H1 (cell line): ENCODE results near the gene TMEM223. TPM values are rescaled to one million over a fixed set of nuclear protein-coding genes. Genes with fewer than 3 reads are reported as not detected.
A peak's percentile ranks its signal among the peaks of the same experiment; 100 is the strongest.

Experiments used
- CTCF ChIA-PET: fragments of 300-600 bp; sonication (Branson Sonifier 250); formaldehyde crosslinking; loops from one replicate; lab custom pipeline; 2021; ENCODE audit not compliant: partially characterized antibody; lab: Charles Lee
- POLR2A ChIA-PET: fragments of 300-600 bp; sonication (Branson Sonifier 250); formaldehyde crosslinking; loops from one replicate; lab custom pipeline; 2021; ENCODE audit warnings: inconsistent platforms; ENCODE audit not compliant: partially characterized antibody; lab: Charles Lee
- DNase-seq, 2 experiments: peaks; one replicate each; pipeline versions ENCODE4 v3.0.0 to v3.0.0-alpha.2; 2010 to 2022; ENCODE audit warnings: low spot score in 2 of 2, low read depth in 1 of 2, mixed read lengths in 1 of 2
- FAIRE-seq: peaks from 2 replicates; lab custom pipeline; 2011; peaks lifted over from hg19 to GRCh38; lab: Jason Lieb, UNC
- H2AFZ ChIP-seq: 2 replicates; pipeline ENCODE4 v1.8.1; 2012; ENCODE audit warnings: low read length, inconsistent platforms
- H2AK5ac ChIP-seq: 2 replicates; pipeline ENCODE4 v1.6.1; 2013; ENCODE audit warnings: low read depth, low read length
- H2BK120ac ChIP-seq: replicated peaks from 2 replicates; pipeline ENCODE3; 2013; ENCODE audit warnings: low read depth, low read length, inconsistent platforms
- H2BK12ac ChIP-seq: 2 replicates; pipeline ENCODE4 v1.6.1; 2013; ENCODE audit warnings: low read depth, low read length
- H2BK15ac ChIP-seq: 2 replicates; pipeline ENCODE4 v1.6.1; 2013; ENCODE audit warnings: low read length
- H2BK20ac ChIP-seq: 2 replicates; pipeline ENCODE4 v1.6.1; 2013; ENCODE audit warnings: low read length
- H2BK5ac ChIP-seq: 2 replicates; pipeline ENCODE4 v1.6.1; 2013; ENCODE audit warnings: low read depth, low read length
- H3K14ac ChIP-seq: 2 replicates; pipeline ENCODE4 v1.6.1; 2013; ENCODE audit warnings: inconsistent platforms; ENCODE audit not compliant: insufficient read length
- H3K18ac ChIP-seq: 2 replicates; pipeline ENCODE4 v1.6.1; 2013; ENCODE audit warnings: low read length; ENCODE audit errors: extremely low read depth
- H3K23ac ChIP-seq: 2 replicates; pipeline ENCODE4 v1.6.1; 2013; ENCODE audit warnings: inconsistent platforms; ENCODE audit not compliant: insufficient read length
- H3K23me2 ChIP-seq: 2 replicates; pipeline ENCODE4 v1.6.1; 2013; ENCODE audit warnings: low read depth, low read length
- H3K27ac ChIP-seq: 2 replicates; pipeline ENCODE4 v1.6.1; 2011; ENCODE audit warnings: low read depth, low read length, inconsistent platforms
- H3K27me3 ChIP-seq, 4 experiments: replicated peaks in 1 of 4; 1 replicate in 1 of 4; 2 replicates in 3 of 4; pipeline versions ENCODE4 v1.6.1 to v1.8.1; 2011 to 2013; ENCODE audit warnings: low read length in 3 of 4, mild to moderate bottlenecking in 3 of 4, inconsistent platforms in 2 of 4, mixed read lengths in 2 of 4, moderate library complexity in 1 of 4; ENCODE audit not compliant: control insufficient read depth in 3 of 4, insufficient read depth in 3 of 4; ENCODE audit errors: extremely low read depth in 1 of 4
- H3K36me3 ChIP-seq, 4 experiments: 2 replicates each; pipeline versions ENCODE4 v1.6.1 to v1.8.1; 2011 to 2013; ENCODE audit warnings: mild to moderate bottlenecking in 4 of 4, low read length in 3 of 4, moderate library complexity in 2 of 4, control low read depth in 1 of 4, inconsistent platforms in 1 of 4; ENCODE audit not compliant: insufficient read depth in 4 of 4, control insufficient read depth in 2 of 4
- H3K4ac ChIP-seq: replicated peaks from 2 replicates; pipeline ENCODE3; 2013; ENCODE audit warnings: low read length, low read depth, mixed read lengths, inconsistent platforms; ENCODE audit not compliant: insufficient read length
- H3K4me1 ChIP-seq, 4 experiments: replicated peaks in 1 of 4; 1 replicate in 1 of 4; 2 replicates in 3 of 4; pipeline versions ENCODE4 v1.6.1 to v1.8.1; 2011 to 2013; ENCODE audit warnings: low read length in 3 of 4, inconsistent platforms in 2 of 4, mixed read lengths in 1 of 4; ENCODE audit not compliant: insufficient read depth in 4 of 4, control insufficient read depth in 3 of 4
- H3K4me2 ChIP-seq, 2 experiments: 2 replicates each; pipeline versions ENCODE4 v1.6.1 to v1.8.1; 2011 to 2013; ENCODE audit warnings: low read depth in 2 of 2, low read length in 2 of 2, control low read depth in 1 of 2, inconsistent platforms in 1 of 2, mild to moderate bottlenecking in 1 of 2; ENCODE audit not compliant: insufficient read depth in 1 of 2
- H3K4me3 ChIP-seq, 4 experiments: fragments of 200-600, 300-600 bp in 1 of 4; sonication (generic), shearing (Covaris generic), sonication (Bioruptor Twin) in 1 of 4; 2 replicates each; pipeline versions ENCODE4 v1.5.1 to v1.8.1; 2011 to 2016; ENCODE audit warnings: low read length in 4 of 4, low read depth in 3 of 4, control low read depth in 2 of 4, inconsistent platforms in 2 of 4, mild to moderate bottlenecking in 2 of 4, mixed read lengths in 1 of 4, moderate library complexity in 1 of 4; ENCODE audit not compliant: insufficient read depth in 2 of 4; ENCODE audit errors: extremely low read depth in 1 of 4
- H3K56ac ChIP-seq: replicated peaks from 2 replicates; pipeline ENCODE3; 2013; ENCODE audit warnings: low read depth, mild to moderate bottlenecking, mixed read lengths, low read length, inconsistent platforms; ENCODE audit not compliant: insufficient read length
- H3K79me1 ChIP-seq: 2 replicates; pipeline ENCODE4 v1.6.1; 2013; ENCODE audit warnings: low read depth, low read length, control low read depth
- H3K79me2 ChIP-seq, 2 experiments: 2 replicates each; pipeline versions ENCODE4 v1.6.1 to v1.8.1; 2012 to 2013; ENCODE audit warnings: low read length in 2 of 2, mild to moderate bottlenecking in 2 of 2, inconsistent platforms in 1 of 2; ENCODE audit not compliant: insufficient read depth in 2 of 2, control insufficient read depth in 1 of 2
- H3K9ac ChIP-seq, 4 experiments: replicated peaks in 1 of 4; 1 replicate in 1 of 4; 2 replicates in 3 of 4; pipeline versions ENCODE4 v1.6.1 to v1.8.1; 2011 to 2013; ENCODE audit warnings: low read depth in 3 of 4, low read length in 3 of 4, control low read depth in 2 of 4, mild to moderate bottlenecking in 2 of 4, moderate library complexity in 2 of 4, inconsistent platforms in 1 of 4; ENCODE audit errors: extremely low read depth in 1 of 4
- H3K9me3 ChIP-seq, 2 experiments: 2 replicates each; pipeline versions ENCODE4 v1.6.1 to v1.8.1; 2012 to 2013; ENCODE audit warnings: mild to moderate bottlenecking in 2 of 2, moderate library complexity in 2 of 2, control low read depth in 1 of 2, inconsistent platforms in 1 of 2, low read depth in 1 of 2, low read length in 1 of 2, mixed read lengths in 1 of 2; ENCODE audit not compliant: insufficient read depth in 2 of 2
- H4K20me1 ChIP-seq, 2 experiments: replicated peaks in 1 of 2; 2 replicates each; pipeline versions ENCODE3 to v1.8.1; 2011 to 2013; ENCODE audit warnings: inconsistent platforms in 2 of 2, low read length in 2 of 2, mild to moderate bottlenecking in 1 of 2; ENCODE audit not compliant: insufficient read depth in 2 of 2, control insufficient read depth in 1 of 2
- H4K5ac ChIP-seq: 2 replicates; pipeline ENCODE4 v1.6.1; 2013; ENCODE audit warnings: low read length, low read depth, mixed read lengths, inconsistent platforms; ENCODE audit not compliant: insufficient read length
- H4K8ac ChIP-seq: 2 replicates; pipeline ENCODE4 v1.8.0; 2013; ENCODE audit warnings: mild to moderate bottlenecking, moderate library complexity, low read length, inconsistent platforms; ENCODE audit not compliant: insufficient read depth; ENCODE audit errors: extremely low read depth
- H4K91ac ChIP-seq: replicated peaks from 2 replicates; pipeline ENCODE3; 2013; ENCODE audit warnings: low read length, mixed read lengths, inconsistent platforms; ENCODE audit not compliant: insufficient read length
- BCL11A ChIP-seq, 2 experiments: IDR thresholded peaks; one replicate each; pipeline ENCODE4 v1.6.1; 2011; ENCODE audit warnings: low read depth in 2 of 2, low read length in 2 of 2, mild to moderate bottlenecking in 2 of 2
- CBX5 ChIP-seq: fragments of 300-800, 300-1000 bp; sonication (generic); IDR thresholded peaks from 2 replicates; pipeline ENCODE4 v1.7.1; 2016; ENCODE audit warnings: antibody characterized with exemption, low read length, low read depth
- GABPA ChIP-seq: IDR thresholded peaks from 2 replicates; pipeline ENCODE4 v1.6.1; 2011; ENCODE audit warnings: mild to moderate bottlenecking, low read length, moderate library complexity, borderline replicate concordance; ENCODE audit not compliant: insufficient read depth
- KDM1A ChIP-seq: fragments of 200-600, 300-600 bp; sonication (generic); IDR thresholded peaks from 2 replicates; pipeline ENCODE4 v1.7.1; 2016; ENCODE audit warnings: mild to moderate bottlenecking, low read length, borderline replicate concordance
- NANOG ChIP-seq: IDR thresholded peaks from 2 replicates; pipeline ENCODE4 v1.6.1; 2011; ENCODE audit warnings: low read length, low read depth, mild to moderate bottlenecking, inconsistent platforms; ENCODE audit not compliant: insufficient read depth, poor library complexity, severe bottlenecking
- SRF ChIP-seq: IDR thresholded peaks from 2 replicates; pipeline ENCODE4 v1.6.1; 2011; ENCODE audit warnings: mild to moderate bottlenecking, low read depth, low read length, moderate library complexity
- TCF12 ChIP-seq: IDR thresholded peaks from 2 replicates; pipeline ENCODE4 v1.6.1; 2011; ENCODE audit warnings: low read depth, mild to moderate bottlenecking, low read length
- WGBS, 2 experiments: shearing (Covaris generic) in 1 of 2; methylation state at CpG; one replicate each; pipeline versions ENCODE4 v1.1.6 to v1.1.7; 2013 to 2015; ENCODE audit warnings: low lambda C conversion rate in 2 of 2, mixed read lengths in 2 of 2, inconsistent platforms in 1 of 2, low coverage in 1 of 2, missing lambda C conversion rate in 1 of 2; ENCODE audit not compliant: insufficient replicate concordance in 2 of 2, insufficient coverage in 1 of 2, insufficient read length in 1 of 2; ENCODE audit errors: extremely low coverage in 1 of 2, missing lambda C conversion rate in 1 of 2; 5-methylcytosine and 5-hydroxymethylcytosine counted together
- polyA plus RNA-seq, 7 experiments: library from polyadenylated mRNA; depleted of rRNA in 3 of 7; stranded (reverse) in 5 of 7; unstranded in 2 of 7; fragments of >200 nt in 5 of 7; fragments of 200-250 nt in 2 of 7; gene quantifications; 1 replicate in 5 of 7; 2 replicates in 1 of 7; 4 replicates in 1 of 7; pipeline versions ENCODE4 v1.2.1 to v1.2.3, GENCODE V29; 2011 to 2013; ENCODE audit warnings: missing spikeins in 2 of 7, mixed read lengths in 2 of 7
- total RNA-seq: library from RNA; stranded (reverse); fragmentation: NEBNext Ultra II Directional; extraction: Animal tissue kit (Norgen Biotek cat#: 25700); gene quantifications from 2 replicates; pipeline ENCODE4 v1.2.1, GENCODE V29; 2021
- TF ChIP-seq, protein P1 (sequence below): IDR thresholded peaks from 2 replicates; pipeline ENCODE4 v1.6.1; 2012; ENCODE audit warnings: inconsistent platforms
- TF ChIP-seq, protein P2 (sequence below): IDR thresholded peaks from 2 replicates; pipeline ENCODE4 v1.6.1; 2011; ENCODE audit warnings: low read depth, mild to moderate bottlenecking, low read length; ENCODE audit not compliant: insufficient read depth

The TMEM223 gene
- total and polyA plus RNA-seq, 2 of the 8 experiments (the other 6 are each of a cell fraction or from before 2014, with no cell fraction given) = 22.9 to 64.1 TPM

DNA sequence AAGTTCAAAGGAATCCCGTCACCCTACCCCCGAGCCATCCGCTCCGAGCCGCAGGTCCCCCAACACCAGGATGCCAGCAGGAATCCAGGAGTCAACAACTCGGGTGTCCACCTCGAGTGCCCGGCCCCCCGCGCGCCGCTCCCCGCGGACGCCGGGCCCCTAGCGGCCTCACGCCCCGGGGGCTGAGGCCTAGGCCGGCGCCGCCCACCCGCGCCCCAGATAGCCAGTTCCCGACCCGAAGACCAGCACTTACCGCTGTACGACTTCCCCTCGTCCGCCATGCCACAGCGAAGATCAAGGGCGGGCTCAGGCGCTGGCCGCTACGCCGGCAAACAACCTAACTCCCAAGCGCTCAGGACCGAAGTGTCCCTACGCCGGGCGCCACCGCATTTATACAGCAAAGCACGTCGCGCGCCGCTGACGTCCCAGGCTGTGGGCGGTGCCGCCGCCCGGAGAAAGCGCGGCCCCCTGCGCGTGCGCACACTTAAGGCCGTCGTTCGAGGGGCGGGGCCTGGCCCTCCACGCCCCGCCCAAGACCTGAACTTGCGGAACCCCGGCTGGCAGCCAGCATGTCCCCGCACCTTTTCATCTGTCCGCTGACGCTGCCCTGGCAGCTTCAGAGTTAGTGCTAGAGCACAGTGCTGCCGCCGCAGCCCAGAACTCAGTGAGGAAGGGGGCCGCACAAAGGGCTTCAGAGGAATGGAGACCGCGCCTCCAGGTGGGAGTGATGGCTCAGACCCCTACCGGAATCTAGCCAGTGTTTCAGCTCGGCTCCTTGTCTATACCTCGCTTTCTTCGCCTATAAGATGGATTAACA, 13.5 kb upstream of the TMEM223 start, which contains the start of gene NXF1:
TSS of gene NXF1 (minus strand) at position 365 of the 817 bp plus-strand sequence. CDS start at position 281, 84 bp downstream.
- Histone ChIP-seq H3K56ac (peak within 1 kb of the TSS; percentile 43), H4K5ac (peak within 1 kb of the TSS; percentile 53), H3K36me3 (peaks cover 14 to 27% (median 21%) of the 10 kb centered on the region in 4 experiments), H3K23me2 (peaks cover 4% of the 10 kb centered on the region; the same call in 1 of the 2 replicates), H2BK12ac (no peak within 1 kb of the TSS), H3K79me2 (peaks cover 5 to 18% of the 10 kb centered on the region in 2 experiments; a peak in 3 of 4 replicates), H2BK15ac (no peak within 1 kb of the TSS), H3K4ac (no peak within 1 kb of the TSS), H3K4me2 (peak within 1 kb of the TSS; percentile 81 to 93), H3K4me1 (peaks cover 0 to 5% (median under 1%) of the 10 kb centered on the region in 4 experiments; a peak in 1 of 7 replicates), H3K23ac (no peak within 1 kb of the TSS), H2BK120ac (no peak within 1 kb of the TSS), H2AK5ac (no peak within 1 kb of the TSS), H3K27ac (peak within 1 kb of the TSS; percentile 48; the same call in 1 of the 2 replicates), H3K27me3 (no peaks in the 10 kb centered on the region), H3K4me3 (peak within 1 kb of the TSS; percentile 66 to 85 (median 81)), H3K18ac (peak within 1 kb of the TSS; percentile 89; the same call in 1 of the 2 replicates), H3K9me3 (no peaks in the 10 kb centered on the region), H3K9ac (peak within 1 kb of the TSS; percentile 77 to 84 (median 78)), H3K14ac (no peak within 1 kb of the TSS), H4K20me1 (peaks cover 2 to 3% of the 10 kb centered on the region in 2 experiments), H4K8ac (peak within 1 kb of the TSS; percentile 81; the same call in 1 of the 2 replicates), H2AFZ (no peak within 1 kb of the TSS), H3K79me1 (peaks cover 6% of the 10 kb centered on the region; the same call in 1 of the 2 replicates), H2BK5ac (0 out of 2 replicates have a peak within 1 kb of the TSS, but pooled peaks have one; percentile 3), H2BK20ac (no peak within 1 kb of the TSS), H4K91ac (no peak within 1 kb of the TSS)
- ChIA-PET POLR2A (interaction anchor here (0.6 to 10.0 kb wide), 47 partner anchors 7 to 759 kb away, joined by 3 to 251 read pairs (median 7); partner anchors contain the start of genes B3GAT3, BSCL2, C11orf98 and CSKMT), CTCF (interaction anchor here (0.6 to 1.6 kb wide), 6 partner anchors 18 to 1695 kb away, joined by 3 to 5 read pairs (median 4); partner anchors contain the start of gene TMEM179B)
- DNase-seq = peak; percentile 96 to 100
- FAIRE-seq = no peak
- WGBS, 2 experiments = 1% methylated on average over 74 of the region's 77 CpGs; no CpG with 5 or more reads in 1 of the 2 experiments
- TF ChIP-seq, protein P1, sequence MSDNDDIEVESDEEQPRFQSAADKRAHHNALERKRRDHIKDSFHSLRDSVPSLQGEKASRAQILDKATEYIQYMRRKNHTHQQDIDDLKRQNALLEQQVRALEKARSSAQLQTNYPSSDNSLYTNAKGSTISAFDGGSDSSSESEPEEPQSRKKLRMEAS = 0 out of 2 replicates have a peak, but pooled peaks have one; percentile 52
- TF ChIP-seq SRF = peak; percentile 76
- TF ChIP-seq TCF12 = no peak
- TF ChIP-seq, protein P2, sequence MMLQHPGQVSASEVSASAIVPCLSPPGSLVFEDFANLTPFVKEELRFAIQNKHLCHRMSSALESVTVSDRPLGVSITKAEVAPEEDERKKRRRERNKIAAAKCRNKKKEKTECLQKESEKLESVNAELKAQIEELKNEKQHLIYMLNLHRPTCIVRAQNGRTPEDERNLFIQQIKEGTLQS = peak; percentile 86
- TF ChIP-seq GABPA = 0 out of 2 replicates have a peak, but pooled peaks have one; percentile 17
- TF ChIP-seq CBX5 = no peak
- TF ChIP-seq BCL11A (IDR thresholded peaks at IDR 0.05; ENCODE audit: low read depth in 2 of 2, low read length in 2 of 2) = no peak
- TF ChIP-seq NANOG = peak; percentile 65
- TF ChIP-seq KDM1A = no peak
